ENCODE measurements around the gene IL10RB.

DNA sequence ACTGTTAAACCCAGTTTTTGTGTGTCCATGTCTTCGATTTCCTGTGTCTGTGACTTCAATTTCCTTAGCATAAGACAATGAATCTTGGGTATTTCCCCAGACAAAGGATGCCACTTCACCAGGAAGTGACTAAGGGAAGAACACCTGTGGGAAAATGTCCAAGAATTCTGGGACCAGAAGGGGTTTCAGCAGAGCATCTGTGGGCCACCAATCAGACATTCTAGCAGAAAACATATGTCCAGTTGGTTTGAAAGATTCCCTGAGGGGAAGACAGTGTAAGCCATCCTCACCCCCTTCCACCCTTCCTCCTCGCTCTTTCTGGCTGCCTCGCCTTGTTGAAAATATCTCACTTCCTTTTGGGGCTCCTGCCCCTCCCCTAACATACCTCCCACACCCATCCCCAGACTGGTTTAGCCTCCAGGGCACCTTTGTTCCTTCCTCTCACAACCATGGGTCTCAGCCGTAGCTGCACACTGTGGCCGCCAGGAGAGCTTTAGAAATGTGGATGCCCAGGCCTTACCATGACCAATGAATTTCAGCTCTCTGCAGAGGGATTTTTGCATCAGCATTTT is 33.1 kb downstream of the IL10RB start:
- TF ChIP-seq CTCF (conservative IDR thresholded peaks at IDR 0.05; ENCODE audit: low read depth in 2 of 2) (no peak), POLR2AphosphoS5 (IDR thresholded peaks at IDR 0.05; ENCODE audit: low read depth) (no peak), EZH2phosphoT487 (IDR thresholded peaks at IDR 0.05; ENCODE audit: unreplicated experiment) (no peak), REST (IDR thresholded peaks at IDR 0.05; ENCODE audit: unreplicated experiment) (no peak)
